Astrocyte (in vitro differentiated cells and primary cell): ENCODE data around the gene CHN2.

ENCODE experiments used
- EZH2 ChIP-seq: IDR thresholded peaks from 2 replicates; pipeline ENCODE4 v1.6.1; 2012; ENCODE audit warnings: mild to moderate bottlenecking, low read length, inconsistent platforms; ENCODE audit not compliant: insufficient read depth
- TF ChIP-seq, protein P1 (sequence below): IDR thresholded peaks from 2 replicates; pipeline ENCODE4 v1.5.1; 2011; ENCODE audit warnings: low read depth, mild to moderate bottlenecking, inconsistent platforms, low read length, moderate library complexity; ENCODE audit not compliant: insufficient read depth

DNA sequence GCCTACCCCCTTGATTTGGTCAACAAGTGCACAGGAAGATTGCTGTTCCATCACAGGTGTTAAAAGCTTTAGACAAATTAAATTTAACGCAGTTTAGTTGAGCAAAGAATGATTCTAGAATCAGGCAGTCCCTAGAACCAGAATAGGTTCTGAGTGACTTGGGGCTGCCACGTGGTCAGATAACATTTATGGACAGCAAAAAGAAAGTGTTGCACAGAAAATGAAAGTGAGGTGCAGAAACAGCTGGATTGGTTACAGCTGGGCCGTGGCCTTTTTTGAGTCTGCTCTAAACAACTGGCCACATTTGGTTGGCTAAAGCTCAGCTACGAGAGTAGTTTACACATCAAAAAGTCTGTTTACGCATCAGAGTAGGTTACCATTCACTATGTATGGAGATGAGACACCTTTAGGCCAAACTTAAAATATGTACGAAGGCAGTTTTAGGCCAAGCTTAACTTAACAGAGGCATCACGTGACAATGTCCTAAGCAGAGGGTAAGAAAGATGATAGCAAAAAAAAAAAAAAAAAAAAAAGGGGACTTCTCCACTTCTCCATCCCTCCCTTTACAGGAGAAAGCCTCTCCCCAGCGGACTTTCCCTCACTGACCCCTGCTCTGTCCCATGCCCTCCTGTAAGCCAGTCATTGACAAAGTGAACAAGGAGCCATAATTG lies 235.8 kb downstream of the CHN2 start:
- TF ChIP-seq, protein P1, sequence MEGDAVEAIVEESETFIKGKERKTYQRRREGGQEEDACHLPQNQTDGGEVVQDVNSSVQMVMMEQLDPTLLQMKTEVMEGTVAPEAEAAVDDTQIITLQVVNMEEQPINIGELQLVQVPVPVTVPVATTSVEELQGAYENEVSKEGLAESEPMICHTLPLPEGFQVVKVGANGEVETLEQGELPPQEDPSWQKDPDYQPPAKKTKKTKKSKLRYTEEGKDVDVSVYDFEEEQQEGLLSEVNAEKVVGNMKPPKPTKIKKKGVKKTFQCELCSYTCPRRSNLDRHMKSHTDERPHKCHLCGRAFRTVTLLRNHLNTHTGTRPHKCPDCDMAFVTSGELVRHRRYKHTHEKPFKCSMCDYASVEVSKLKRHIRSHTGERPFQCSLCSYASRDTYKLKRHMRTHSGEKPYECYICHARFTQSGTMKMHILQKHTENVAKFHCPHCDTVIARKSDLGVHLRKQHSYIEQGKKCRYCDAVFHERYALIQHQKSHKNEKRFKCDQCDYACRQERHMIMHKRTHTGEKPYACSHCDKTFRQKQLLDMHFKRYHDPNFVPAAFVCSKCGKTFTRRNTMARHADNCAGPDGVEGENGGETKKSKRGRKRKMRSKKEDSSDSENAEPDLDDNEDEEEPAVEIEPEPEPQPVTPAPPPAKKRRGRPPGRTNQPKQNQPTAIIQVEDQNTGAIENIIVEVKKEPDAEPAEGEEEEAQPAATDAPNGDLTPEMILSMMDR, result no peak
- no peak for TF ChIP-seq EZH2
